K562 (cell line): ENCODE results near the gene CPM. TPM values are rescaled to one million over a fixed set of nuclear protein-coding genes. Genes with fewer than 3 reads are reported as not detected.

Experiments
- DACH1 ChIP-seq: fragments of 450-650 bp; IDR thresholded peaks from 2 replicates; pipeline ENCODE4 v1.6.1; 2018; ENCODE audit not compliant: partially characterized antibody
- E2F3 ChIP-seq: fragments of 250-450 bp; sonication (Bioruptor Pico); IDR thresholded peaks from 2 replicates; pipeline ENCODE4 v1.4.0; 2020; ENCODE audit warnings: mild to moderate bottlenecking
- GTF2F1 ChIP-seq: IDR thresholded peaks from 2 replicates; pipeline ENCODE4 v1.6.1; 2011; ENCODE audit warnings: low read depth, low read length, improper control_type of control experiment
- HCFC1 ChIP-seq: IDR thresholded peaks from 2 replicates; pipeline ENCODE4 v1.6.1; 2012; ENCODE audit warnings: low read depth, low read length, improper control_type of control experiment
- MEF2A ChIP-seq: IDR thresholded peaks from 2 replicates; pipeline ENCODE4 v1.6.1; 2011; ENCODE audit warnings: low read depth, mild to moderate bottlenecking, low read length, moderate library complexity; ENCODE audit not compliant: control insufficient read depth
- MTA2 ChIP-seq: fragments of 450-650 bp; IDR thresholded peaks from 2 replicates; pipeline ENCODE4 v1.6.1; 2016; ENCODE audit warnings: low read depth
- MYC ChIP-seq, 2 experiments: fragments of 250-450 bp in 1 of 2; sonication (Bioruptor Pico) in 1 of 2; IDR thresholded peaks; 2 replicates each; pipeline versions ENCODE4 v1.5.1 to v1.6.1; 2012 to 2021; ENCODE audit warnings: low read depth in 2 of 2, borderline replicate concordance in 1 of 2, improper control_type of control experiment in 1 of 2, low read length in 1 of 2, mild to moderate bottlenecking in 1 of 2, moderate library complexity in 1 of 2
- NFIC ChIP-seq: fragments of 450-650 bp; IDR thresholded peaks from 2 replicates; pipeline ENCODE4 v1.6.1; 2017; ENCODE audit warnings: mild to moderate bottlenecking, inconsistent platforms
- PML ChIP-seq: IDR thresholded peaks from 2 replicates; pipeline ENCODE4 v1.6.1; 2012; ENCODE audit warnings: low read length, inconsistent platforms
- PREB ChIP-seq: sonication (generic); formaldehyde crosslinking; IDR thresholded peaks from 2 replicates; pipeline ENCODE4 v1.8.1; 2023; ENCODE audit warnings: mild to moderate bottlenecking, missing genetic modification reagents
- RNF219 ChIP-seq: fragments of 250-450 bp; sonication (Bioruptor Pico); IDR thresholded peaks from 2 replicates; pipeline ENCODE4 v1.5.0; 2022; ENCODE audit warnings: mild to moderate bottlenecking
- TAF9B ChIP-seq: fragments of 450-650 bp; IDR thresholded peaks from 2 replicates; pipeline ENCODE4 v1.6.1; 2018; ENCODE audit warnings: mild to moderate bottlenecking; ENCODE audit not compliant: partially characterized antibody
- TEAD4 ChIP-seq, 2 experiments: sonication (generic) in 1 of 2; formaldehyde crosslinking in 1 of 2; IDR thresholded peaks; 2 replicates each; pipeline versions ENCODE4 v1.6.1 to v1.8.0; 2012 to 2022; ENCODE audit warnings: borderline replicate concordance in 1 of 2, inconsistent platforms in 1 of 2, low read length in 1 of 2, mild to moderate bottlenecking in 1 of 2, missing genetic modification reagents in 1 of 2
- TRIM24 ChIP-seq, 2 experiments: fragments of 450-650 bp; IDR thresholded peaks; 2 replicates each; pipeline ENCODE4 v1.6.1; 2016
- XRCC4 ChIP-seq: IDR thresholded peaks from one replicate; pipeline ENCODE4 v1.6.1; 2011; ENCODE audit not compliant: insufficient read depth, insufficient read length; ENCODE audit errors: extremely low read depth
- ZNF445 ChIP-seq: fragments of 250-450 bp; sonication (Bioruptor Pico); IDR thresholded peaks from 2 replicates; pipeline ENCODE4 v1.4.0; 2020; ENCODE audit warnings: low read depth, mild to moderate bottlenecking, moderate library complexity
- polyA plus RNA-seq, 8 experiments: library from polyadenylated mRNA; depleted of rRNA in 4 of 8; stranded (reverse) in 5 of 8; unstranded in 3 of 8; fragments of >200 nt; fragmentation: Nextera tagmentation in 2 of 8; fragmentation: Illumina TruSeq in 1 of 8; extraction: Ambion mirVana in 2 of 8; extraction: Trizol in 1 of 8; gene quantifications; 2 replicates each; pipeline versions ENCODE4 v1.2.1 to v1.2.3, GENCODE V29; 2011 to 2014; ENCODE audit warnings: inconsistent platforms in 1 of 8, missing spikeins in 1 of 8
- total RNA-seq, 7 experiments: library from RNA; depleted of rRNA in 6 of 7; stranded (reverse); fragments of >200 nt in 6 of 7; fragmentation: Illumina TruSeq in 2 of 7; extraction: Trizol in 2 of 7; gene quantifications; 2 replicates each; pipeline versions ENCODE4 v1.2.1 to v1.2.3, GENCODE V29; 2011 to 2021; ENCODE audit warnings: low replicate concordance in 1 of 7
- TF ChIP-seq, protein P1 (sequence below): fragments of 200-400 bp; formaldehyde crosslinking; IDR thresholded peaks from 2 replicates; pipeline ENCODE4 v1.6.1; 2017; ENCODE audit warnings: mild to moderate bottlenecking, low read depth, low read length, moderate library complexity
- TF ChIP-seq, protein P2 (sequence below): fragments of 250-450 bp; sonication (Bioruptor Pico); IDR thresholded peaks from 2 replicates; pipeline ENCODE4 v1.8.0; 2021; ENCODE audit warnings: borderline replicate concordance, mild to moderate bottlenecking, moderate library complexity; ENCODE audit not compliant: poor library complexity, severe bottlenecking
- TF ChIP-seq, protein P3 (sequence below): fragments of 250-450 bp; sonication (Bioruptor Pico); IDR thresholded peaks from 2 replicates; pipeline ENCODE4 v1.5.0; 2020; ENCODE audit warnings: mild to moderate bottlenecking
- TF ChIP-seq, protein P4 (sequence below): fragments of 450-650 bp; formaldehyde crosslinking; IDR thresholded peaks from 2 replicates; pipeline ENCODE4 v1.4.0; 2020; ENCODE audit warnings: mild to moderate bottlenecking

The CPM gene
- total and polyA plus RNA-seq, 9 of the 15 experiments (the other 6 are each of a cell fraction or from before 2014, with no cell fraction given) = 0.31 TPM; not detected in 8

DNA sequence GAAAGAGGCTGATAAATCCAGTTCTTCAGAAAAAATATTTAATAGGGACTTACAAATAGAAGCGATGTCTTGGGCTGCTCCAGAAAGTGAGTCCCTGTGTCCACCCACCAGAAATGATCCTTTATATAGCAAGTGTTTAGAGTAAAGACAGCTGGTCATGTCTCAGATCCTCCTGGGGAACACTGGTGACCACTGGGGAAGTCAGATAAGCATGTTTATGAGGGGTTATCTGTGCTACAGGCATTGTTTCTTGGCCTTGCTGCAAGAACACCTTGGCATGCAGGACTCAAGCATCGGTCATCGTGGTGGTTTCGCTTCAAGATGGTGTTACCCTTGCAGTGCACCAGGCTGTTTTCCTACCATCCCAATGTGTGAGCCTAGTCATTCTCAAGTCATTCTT lies 27.2 kb downstream of the CPM start (continued):
- TF ChIP-seq, protein P1, sequence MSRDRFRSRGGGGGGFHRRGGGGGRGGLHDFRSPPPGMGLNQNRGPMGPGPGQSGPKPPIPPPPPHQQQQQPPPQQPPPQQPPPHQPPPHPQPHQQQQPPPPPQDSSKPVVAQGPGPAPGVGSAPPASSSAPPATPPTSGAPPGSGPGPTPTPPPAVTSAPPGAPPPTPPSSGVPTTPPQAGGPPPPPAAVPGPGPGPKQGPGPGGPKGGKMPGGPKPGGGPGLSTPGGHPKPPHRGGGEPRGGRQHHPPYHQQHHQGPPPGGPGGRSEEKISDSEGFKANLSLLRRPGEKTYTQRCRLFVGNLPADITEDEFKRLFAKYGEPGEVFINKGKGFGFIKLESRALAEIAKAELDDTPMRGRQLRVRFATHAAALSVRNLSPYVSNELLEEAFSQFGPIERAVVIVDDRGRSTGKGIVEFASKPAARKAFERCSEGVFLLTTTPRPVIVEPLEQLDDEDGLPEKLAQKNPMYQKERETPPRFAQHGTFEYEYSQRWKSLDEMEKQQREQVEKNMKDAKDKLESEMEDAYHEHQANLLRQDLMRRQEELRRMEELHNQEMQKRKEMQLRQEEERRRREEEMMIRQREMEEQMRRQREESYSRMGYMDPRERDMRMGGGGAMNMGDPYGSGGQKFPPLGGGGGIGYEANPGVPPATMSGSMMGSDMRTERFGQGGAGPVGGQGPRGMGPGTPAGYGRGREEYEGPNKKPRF = no peak
- TF ChIP-seq PREB (CRISPR knock-in tag) (no peak), MEF2A (no peak), MTA2 (peak; percentile 72), E2F3 (CRISPR knock-in tag) (no peak), MYC (IDR thresholded peaks at IDR 0.05; ENCODE audit: low read depth, low read length) (no peak), MYC (CRISPR knock-in tag; IDR thresholded peaks at IDR 0.05; ENCODE audit: borderline replicate concordance, low read depth) (no peak), GTF2F1 (no peak), TRIM24 (IDR thresholded peaks at IDR 0.05) (peak; percentile 69), HCFC1 (no peak), TAF9B (no peak), RNF219 (CRISPR knock-in tag) (no peak), TEAD4 (IDR thresholded peaks at IDR 0.05; ENCODE audit: low read length) (peak; percentile 89), TEAD4 (CRISPR knock-in tag; IDR thresholded peaks at IDR 0.05; ENCODE audit: borderline replicate concordance) (no peak), XRCC4 (no peak), NFIC (peak; percentile 52), ZNF445 (no peak), PML (peak; percentile 57; the same call in 1 of the 2 replicates), DACH1 (no peak)
- TF ChIP-seq, protein P2, sequence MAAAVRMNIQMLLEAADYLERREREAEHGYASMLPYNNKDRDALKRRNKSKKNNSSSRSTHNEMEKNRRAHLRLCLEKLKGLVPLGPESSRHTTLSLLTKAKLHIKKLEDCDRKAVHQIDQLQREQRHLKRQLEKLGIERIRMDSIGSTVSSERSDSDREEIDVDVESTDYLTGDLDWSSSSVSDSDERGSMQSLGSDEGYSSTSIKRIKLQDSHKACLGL (CRISPR knock-in tag) = no peak
- TF ChIP-seq, protein P3, sequence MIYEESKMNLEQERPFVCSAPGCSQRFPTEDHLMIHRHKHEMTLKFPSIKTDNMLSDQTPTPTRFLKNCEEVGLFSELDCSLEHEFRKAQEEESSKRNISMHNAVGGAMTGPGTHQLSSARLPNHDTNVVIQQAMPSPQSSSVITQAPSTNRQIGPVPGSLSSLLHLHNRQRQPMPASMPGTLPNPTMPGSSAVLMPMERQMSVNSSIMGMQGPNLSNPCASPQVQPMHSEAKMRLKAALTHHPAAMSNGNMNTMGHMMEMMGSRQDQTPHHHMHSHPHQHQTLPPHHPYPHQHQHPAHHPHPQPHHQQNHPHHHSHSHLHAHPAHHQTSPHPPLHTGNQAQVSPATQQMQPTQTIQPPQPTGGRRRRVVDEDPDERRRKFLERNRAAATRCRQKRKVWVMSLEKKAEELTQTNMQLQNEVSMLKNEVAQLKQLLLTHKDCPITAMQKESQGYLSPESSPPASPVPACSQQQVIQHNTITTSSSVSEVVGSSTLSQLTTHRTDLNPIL = no peak
- TF ChIP-seq, protein P4, sequence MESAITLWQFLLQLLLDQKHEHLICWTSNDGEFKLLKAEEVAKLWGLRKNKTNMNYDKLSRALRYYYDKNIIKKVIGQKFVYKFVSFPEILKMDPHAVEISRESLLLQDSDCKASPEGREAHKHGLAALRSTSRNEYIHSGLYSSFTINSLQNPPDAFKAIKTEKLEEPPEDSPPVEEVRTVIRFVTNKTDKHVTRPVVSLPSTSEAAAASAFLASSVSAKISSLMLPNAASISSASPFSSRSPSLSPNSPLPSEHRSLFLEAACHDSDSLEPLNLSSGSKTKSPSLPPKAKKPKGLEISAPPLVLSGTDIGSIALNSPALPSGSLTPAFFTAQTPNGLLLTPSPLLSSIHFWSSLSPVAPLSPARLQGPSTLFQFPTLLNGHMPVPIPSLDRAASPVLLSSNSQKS (CRISPR knock-in tag) = no peak
